ENCODE results near the gene CDC25C. TPM values are rescaled to one million over a fixed set of nuclear protein-coding genes. Genes with fewer than 3 reads are reported as not detected.

CDC25C gene
- total and polyA plus RNA-seq, 9 of the 15 experiments (the other 6 are each of a cell fraction or from before 2014, with no cell fraction given) = 19.1 to 63.7 (median 31.9) TPM

GRCh38 chr5:138366632-138367382, 35.2 kb upstream of the CDC25C start (continued):
- TF ChIP-seq ZBTB49 (CRISPR knock-in tag; IDR thresholded peaks at IDR 0.05; ENCODE audit: borderline replicate concordance) (no peak), ZNF764 (CRISPR knock-in tag; IDR thresholded peaks at IDR 0.05; ENCODE audit: low read depth) (no peak), ZNF347 (CRISPR knock-in tag; IDR thresholded peaks at IDR 0.05; ENCODE audit: low read depth) (no peak), SIN3B (IDR thresholded peaks at IDR 0.05; ENCODE audit: low read depth) (no peak), SLC30A9 (CRISPR knock-in tag; IDR thresholded peaks at IDR 0.05) (no peak), BRF2 (IDR thresholded peaks at IDR 0.05; ENCODE audit: borderline replicate concordance, insufficient read depth, insufficient read length) (no peak), STAT5A (IDR thresholded peaks at IDR 0.05; ENCODE audit: borderline replicate concordance, low read length) (no peak)

Data from K562 (cell line).